ENCODE results near the gene GABARAPL2. TPM values are rescaled to one million over a fixed set of nuclear protein-coding genes. Genes with fewer than 3 reads are reported as not detected.
"Not testable (repeated sequence)": the region's sequence is repeated elsewhere in the genome, so short reads cannot be mapped to it uniquely, and the experiment has no call there.

GABARAPL2 gene
- total RNA-seq, 1 donor from 2014 or later, result 233 TPM

GRCh38 chr16:75548456-75548855 is 17.7 kb upstream of the GABARAPL2 start:
- intact Hi-C loops (cut with DNase I); DNase-seq (ENCODE audit: low spot score): not testable (repeated sequence)

DNA sequence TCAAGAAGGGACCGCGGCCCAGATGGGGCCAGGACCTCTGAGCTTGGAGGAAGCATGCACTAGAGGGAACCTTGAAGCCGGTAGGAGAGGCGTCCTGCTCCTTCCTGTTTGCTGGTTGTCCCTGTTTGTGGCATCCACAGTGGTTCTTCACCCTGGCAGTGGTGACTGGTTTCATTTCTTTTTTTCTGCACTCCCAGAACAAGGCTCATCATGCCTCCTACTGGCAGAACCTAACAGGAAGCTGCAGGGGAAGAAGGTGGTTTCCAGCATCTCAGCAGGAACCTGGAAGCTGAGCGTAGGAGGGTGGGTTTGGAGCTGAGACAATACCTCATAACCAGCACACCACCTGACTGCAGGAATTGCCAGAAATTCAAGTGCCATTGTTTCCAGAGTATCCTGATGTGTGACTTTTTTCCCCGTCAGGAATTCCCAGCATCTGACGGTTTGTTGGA is 15.9 kb upstream of the GABARAPL2 start:
- intact Hi-C loops (cut with DNase I), result loop anchor here (2.0 kb wide), 1 partner anchor 77 kb away; no protein-coding TSS in a partner anchor
- no peak for DNase-seq (ENCODE audit: low spot score)

- intact Hi-C loops (cut with DNase I), result no loop called here
- DNase-seq (ENCODE audit: low spot score), result no peak
Measured at GRCh38 chr16:75552951-75553350, 13.2 kb upstream of the GABARAPL2 start.

DNA sequence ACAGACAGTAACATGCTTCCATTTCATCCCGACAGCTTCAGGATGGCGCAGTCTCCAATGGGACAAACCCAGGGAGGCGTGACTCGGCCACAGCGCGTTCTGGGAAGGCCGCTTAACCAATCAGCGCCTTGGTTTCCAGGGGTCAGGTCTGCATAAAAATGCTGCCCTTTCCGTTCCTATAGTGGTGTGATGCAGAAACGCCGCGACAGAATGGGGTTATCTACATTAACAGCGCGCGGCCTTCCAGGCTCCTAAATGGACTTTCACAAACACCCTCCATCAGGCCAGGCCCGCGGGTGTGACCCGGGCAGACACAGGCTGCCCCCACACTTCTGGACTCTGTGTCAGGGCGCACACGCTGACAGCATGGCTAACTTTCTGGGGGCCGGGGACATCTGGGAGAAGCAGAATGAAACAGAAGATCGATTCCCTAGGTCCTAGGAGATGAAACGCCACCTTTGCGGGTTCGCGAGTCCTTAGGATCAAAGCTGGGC is 10.9 kb upstream of the GABARAPL2 start:
- peak; percentile 89 for DNase-seq (ENCODE audit: low spot score)
- intact Hi-C loops (cut with DNase I), result loop anchor here (2.0 to 5.0 kb wide), 2 partner anchors 36 to 92 kb away; partner anchors contain the start of genes KARS1 and TERF2IP

- DNase-seq (ENCODE audit: low spot score), result peak; percentile 98
- intact Hi-C loops (cut with DNase I), result loop anchor here (2.0 to 5.0 kb wide), 2 partner anchors 35 to 91 kb away; partner anchors contain the start of genes KARS1 and TERF2IP
Measured at GRCh38 chr16:75555707-75556430, 10.3 kb upstream of the GABARAPL2 start, which contains the start of gene TMEM231. TSS of gene TMEM231 (minus strand) at chr16:75556252. CDS start at chr16:75556209, 43 bp downstream.

GRCh38 chr16:75556431-75556950 is 9.7 kb upstream of the GABARAPL2 start:
- DNase-seq (ENCODE audit: low spot score), result no peak
- intact Hi-C loops (cut with DNase I), result loop anchor here (5.0 kb wide), 1 partner anchor 91 kb away; the partner anchor contains the start of genes KARS1 and TERF2IP

DNA sequence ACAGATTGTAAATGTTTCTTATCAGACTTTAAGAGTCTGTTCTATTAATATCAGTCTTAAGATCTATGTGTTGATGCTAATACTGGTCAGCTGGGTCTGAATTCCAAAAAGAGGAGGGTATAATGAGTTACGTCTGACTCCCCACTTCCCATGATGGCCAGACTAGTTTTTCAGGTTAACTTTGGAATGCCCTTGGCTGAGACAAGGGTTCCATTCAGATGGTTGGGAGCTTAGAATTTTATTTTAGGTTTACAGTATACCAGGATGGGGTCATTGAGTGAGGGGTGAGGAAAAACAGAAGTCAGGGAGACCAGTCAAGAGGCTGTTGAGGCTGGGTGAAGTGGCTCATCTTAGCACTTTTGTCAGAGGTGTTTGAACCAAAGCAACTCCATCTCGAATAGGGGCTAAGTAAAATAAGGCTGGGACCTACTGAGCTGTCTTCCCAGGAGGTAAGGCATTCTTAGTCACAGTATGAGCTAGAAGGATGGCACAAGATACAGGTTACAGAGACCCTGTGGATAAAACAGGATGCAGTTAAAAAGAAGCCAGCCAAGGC is 7.3 kb upstream of the GABARAPL2 start:
- DNase-seq (ENCODE audit: low spot score), result no peak
- intact Hi-C loops (cut with DNase I), result loop anchor here (5.0 kb wide), 1 partner anchor 88 kb away; the partner anchor contains the start of genes KARS1 and TERF2IP

- no peak for DNase-seq (ENCODE audit: low spot score)
- intact Hi-C loops (cut with DNase I), result loop anchor here (5.0 kb wide), 1 partner anchor 88 kb away; the partner anchor contains the start of genes KARS1 and TERF2IP
Measured at GRCh38 chr16:75559564-75560372, 6.4 kb upstream of the GABARAPL2 start.

GRCh38 chr16:75565640-75566039 is 539 bp upstream of the GABARAPL2 start:
- intact Hi-C loops (cut with DNase I), result loop anchor here (5.0 kb wide), 2 partner anchors 48 to 57 kb away; partner anchors contain the start of gene ADAT1
- no peak for DNase-seq (ENCODE audit: low spot score)

DNA sequence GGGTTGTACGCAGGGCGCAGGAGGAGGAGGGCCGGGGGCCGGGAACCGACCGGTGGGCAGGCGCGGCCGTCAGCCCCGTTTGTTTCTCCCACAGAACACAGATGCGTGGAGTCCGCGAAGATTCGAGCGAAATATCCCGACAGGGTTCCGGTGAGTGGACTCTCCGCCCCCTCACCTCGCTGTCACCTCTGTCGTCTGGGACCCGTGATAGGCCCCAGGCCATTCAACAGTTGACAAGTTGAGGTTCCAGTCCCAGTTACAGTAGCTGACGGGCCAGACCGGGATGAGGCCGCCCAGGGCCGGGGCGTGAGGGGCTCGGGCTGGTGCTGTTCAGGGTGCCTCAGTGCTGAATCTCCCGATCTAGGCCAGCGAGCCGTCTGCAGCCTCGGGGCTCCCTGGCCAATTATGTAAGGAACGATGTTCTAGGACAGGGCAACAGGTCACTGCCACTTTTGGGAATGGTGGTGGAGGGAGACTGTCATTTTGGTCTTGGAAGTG is 628 bp downstream of the GABARAPL2 start:
- no peak for DNase-seq (ENCODE audit: low spot score)
- intact Hi-C loops (cut with DNase I), result loop anchor here (5.0 kb wide), 2 partner anchors 50 to 55 kb away; partner anchors contain the start of gene ADAT1

- no peak for DNase-seq (ENCODE audit: low spot score)
- intact Hi-C loops (cut with DNase I), result loop anchor here (5.0 kb wide), 2 partner anchors 51 to 54 kb away; partner anchors contain the start of gene ADAT1
Measured at GRCh38 chr16:75567911-75568310, 1.7 kb downstream of the GABARAPL2 start.

DNA sequence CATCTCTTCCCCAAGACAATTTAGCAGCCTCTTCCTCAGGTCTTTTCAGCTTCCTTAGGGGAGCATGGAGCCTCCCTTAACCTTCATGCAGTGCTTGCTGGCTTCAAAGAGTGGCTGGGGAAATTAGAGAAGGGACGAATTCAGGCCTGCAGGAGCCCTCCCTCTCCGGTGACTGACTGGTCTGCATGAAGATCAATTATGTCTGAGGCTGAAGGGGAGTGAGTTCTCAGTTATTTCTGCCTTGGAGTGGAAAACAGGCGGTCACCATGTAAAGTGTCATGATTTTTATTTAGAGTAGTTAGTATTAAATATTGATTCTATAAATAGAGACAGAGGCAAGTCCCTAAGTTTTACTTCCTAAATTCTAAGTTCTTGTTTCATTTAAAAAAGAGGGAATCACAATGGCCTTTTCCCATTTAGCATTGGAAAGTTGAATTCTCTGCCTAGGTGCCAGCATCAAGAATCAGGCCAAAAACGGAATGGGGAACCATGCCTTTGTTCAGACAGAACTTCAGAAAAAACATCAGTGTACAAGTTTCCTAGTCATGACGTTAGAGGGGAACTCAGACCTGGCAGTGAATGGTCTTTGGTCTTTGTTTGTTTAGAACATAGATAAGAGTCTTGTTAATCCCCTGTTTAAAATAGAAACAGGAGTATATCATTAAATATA is 4.4 kb downstream of the GABARAPL2 start:
- no peak for DNase-seq (ENCODE audit: low spot score)
- intact Hi-C loops (cut with DNase I), result no loop called here

DNA sequence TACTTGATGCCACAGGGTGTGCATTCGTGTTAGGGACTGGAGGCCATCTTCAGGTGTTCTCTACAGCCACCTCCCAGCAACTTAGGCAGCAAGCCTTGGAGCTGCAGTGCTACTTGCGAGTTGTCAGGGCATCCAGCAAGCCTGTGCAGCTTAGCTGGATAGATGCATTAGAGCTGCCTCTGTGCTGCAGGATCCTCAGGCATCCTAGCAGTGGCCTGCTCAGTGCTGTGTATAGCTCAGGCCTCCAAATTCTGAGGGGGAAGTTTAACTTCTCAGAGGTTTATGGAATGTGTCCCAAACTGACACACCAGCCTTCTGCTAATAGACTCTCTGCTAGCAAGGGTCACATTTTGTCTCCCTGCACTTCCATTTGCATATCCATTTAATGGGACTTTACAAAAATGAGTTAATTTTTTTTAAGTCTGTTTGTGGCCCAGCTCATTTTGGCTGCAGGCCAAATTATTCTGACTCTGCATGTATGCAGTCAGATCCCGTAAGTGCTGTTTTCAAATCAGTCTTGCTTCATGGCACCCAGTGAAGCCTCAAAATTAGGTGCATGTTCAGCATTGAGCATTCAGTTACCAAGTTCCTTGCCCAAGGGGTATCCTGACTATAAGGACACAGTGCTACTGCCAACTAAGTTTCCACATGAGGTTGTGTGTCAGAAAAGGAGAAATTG is 6.8 kb downstream of the GABARAPL2 start:
- intact Hi-C loops (cut with DNase I), result no loop called here
- no peak for DNase-seq (ENCODE audit: low spot score)

- intact Hi-C loops (cut with DNase I), result no loop called here
- no peak for DNase-seq (ENCODE audit: low spot score)
Measured at GRCh38 chr16:75573955-75574354, 7.8 kb downstream of the GABARAPL2 start.

DNA sequence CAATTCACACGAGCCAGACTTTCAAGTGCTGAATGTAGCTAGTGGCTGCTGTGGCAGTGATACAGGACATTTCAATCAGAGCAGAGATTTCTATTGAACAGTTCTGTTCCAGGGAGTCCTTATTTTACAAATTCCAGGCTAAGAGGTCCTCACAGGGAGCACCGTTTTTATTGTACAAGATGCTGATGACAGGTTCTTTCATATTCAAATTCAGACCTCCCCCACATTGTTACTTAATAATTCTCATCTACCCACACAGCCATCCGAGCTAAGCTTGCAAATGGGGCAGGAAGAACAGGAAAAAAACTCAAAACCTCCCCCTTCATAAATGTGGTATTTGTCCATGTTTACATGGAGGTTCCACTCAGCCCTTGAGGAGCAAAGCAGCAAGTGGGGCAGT is 9.8 kb downstream of the GABARAPL2 start:
- intact Hi-C loops (cut with DNase I), result no loop called here

DNA sequence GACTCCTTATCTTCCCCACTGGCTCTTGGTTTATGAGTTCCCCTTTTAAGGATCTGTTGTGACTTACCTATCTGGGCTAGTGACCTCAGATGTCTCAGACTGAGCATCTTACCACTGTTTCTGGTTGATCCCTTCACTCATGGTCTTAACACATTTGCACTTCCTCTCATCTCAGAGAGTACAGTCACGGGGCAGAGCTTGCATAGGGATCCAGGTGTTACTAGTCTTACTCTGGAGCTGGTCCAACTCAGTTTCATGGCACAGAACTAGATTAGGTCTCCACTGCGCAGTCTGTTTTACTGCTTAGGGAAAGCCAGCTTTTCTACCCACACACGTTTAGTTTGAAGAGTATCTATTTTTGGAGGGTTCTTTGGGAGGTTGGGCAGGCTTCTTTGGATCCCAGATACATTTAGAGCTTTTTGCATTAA is 10.2 kb downstream of the GABARAPL2 start:
- no peak for DNase-seq (ENCODE audit: low spot score)
- intact Hi-C loops (cut with DNase I), result no loop called here

More for the DNA sequence above, 9.8 kb downstream of the GABARAPL2 start:
- DNase-seq (ENCODE audit: low spot score), result no peak

GRCh38 chr16:75578212-75578611 is 12.0 kb downstream of the GABARAPL2 start:
- intact Hi-C loops (cut with DNase I), result no loop called here
- DNase-seq (ENCODE audit: low spot score), result no peak

DNA sequence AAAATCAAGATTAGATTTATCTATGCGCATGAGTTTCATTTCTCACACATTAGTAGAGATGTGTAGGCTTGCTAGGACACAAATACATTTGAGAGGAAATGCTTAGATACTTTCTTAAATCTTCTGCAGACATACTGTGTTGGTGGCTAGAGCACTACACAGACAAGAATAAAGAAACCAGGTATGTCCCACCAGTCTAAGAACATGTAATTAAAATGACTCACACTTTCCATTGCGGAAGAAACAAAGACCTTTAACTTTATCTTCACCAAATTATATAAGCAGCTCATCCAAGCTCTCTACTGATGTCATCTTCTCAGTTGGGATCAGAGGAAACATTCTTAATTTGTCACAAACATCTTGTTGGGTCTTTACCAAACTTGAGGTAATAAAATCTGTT is 12.5 kb downstream of the GABARAPL2 start:
- intact Hi-C loops (cut with DNase I), result no loop called here
- DNase-seq (ENCODE audit: low spot score), result no peak

Data from cardiac septum (tissue), 1 donor.